Heart left ventricle (tissue), 16 donors: ENCODE results near the gene GHITM. TPM values are rescaled to one million over a fixed set of nuclear protein-coding genes. Genes with fewer than 3 reads are reported as not detected.

ENCODE experiments used
- ATAC-seq, 4 donors: fragments of 200-7000 bp; cut with Tn5 transposase; one replicate each; pipeline ENCODE4 v1.9.1; 2020 to 2022; ENCODE audit warnings: moderate library complexity in 4 of 4, mild to moderate bottlenecking in 3 of 4, moderate number of reproducible peaks in 1 of 4
- DNase-seq, 5 donors: peaks; one replicate each; pipeline ENCODE4 v3.0.0-alpha.2; 2020
- H3K27ac ChIP-seq, 12 donors: fragments of 200-600 bp; sonication (generic) in 4 of 12; one replicate each; pipeline versions ENCODE4 v1.5.0 to v1.8.0; 2016 to 2022; ENCODE audit warnings: mild to moderate bottlenecking in 2 of 12
- H3K27me3 ChIP-seq, 9 donors: fragments of 200-600 bp; sonication (generic) in 2 of 9; one replicate each; pipeline versions ENCODE4 v1.5.1 to v1.8.0; 2016 to 2022; ENCODE audit warnings: mild to moderate bottlenecking in 3 of 9
- H3K36me3 ChIP-seq, 9 donors: fragments of 200-600 bp; sonication (generic) in 2 of 9; one replicate each; pipeline versions ENCODE4 v1.5.0 to v1.8.0; 2018 to 2022; ENCODE audit warnings: mild to moderate bottlenecking in 2 of 9
- H3K4me1 ChIP-seq, 12 donors: fragments of 200-600 bp; sonication (generic) in 4 of 12; one replicate each; pipeline versions ENCODE4 v1.5.0 to v1.8.0; 2016 to 2022; ENCODE audit warnings: mild to moderate bottlenecking in 3 of 12
- H3K4me3 ChIP-seq, 12 donors: fragments of 200-600 bp; sonication (generic) in 4 of 12; one replicate each; pipeline versions ENCODE4 v1.5.0 to v1.8.0; 2017 to 2022; ENCODE audit warnings: mild to moderate bottlenecking in 9 of 12, moderate library complexity in 4 of 12
- H3K9me3 ChIP-seq, 12 donors: fragments of 200-600 bp; sonication (generic) in 4 of 12; one replicate each; pipeline versions ENCODE4 v1.5.0 to v1.8.0; 2016 to 2022; ENCODE audit warnings: mild to moderate bottlenecking in 1 of 12
- POLR2A ChIP-seq, 2 donors: fragments of 450-650 bp; IDR thresholded peaks; one replicate each; pipeline ENCODE4 v1.6.1; 2017; ENCODE audit warnings: antibody characterized with exemption in 2 of 2, mild to moderate bottlenecking in 2 of 2, moderate library complexity in 2 of 2
- WGBS, 4 donors: extraction: QIAGEN DNeasy Blood & Tissue Kit in 2 of 4; methylation state at CpG; one replicate each; pipeline versions ENCODE4 v1.1.5 to v1.1.7; 2013 to 2018; 5-methylcytosine and 5-hydroxymethylcytosine counted together
- intact Hi-C, 10 donors: fragments of 100-400 bp; cut with DNase I; formaldehyde crosslinking; loops; one replicate each; pipeline versions ENCODE4 v1.11.1 to v1.14.2; 2022
- polyA plus RNA-seq, 2 donors: library from polyadenylated mRNA; stranded (reverse); fragments of 200-250 nt; gene quantifications; one replicate each; pipeline ENCODE4 v1.2.3, GENCODE V29; 2013
- total RNA-seq, 9 donors: library from RNA; depleted of rRNA in 2 of 9; stranded (reverse); fragments of >200 nt in 2 of 9; fragmentation: NEBNext Ultra II Directional in 3 of 9; extraction: Animal tissue kit (Norgen Biotek cat#: 25700) in 3 of 9; gene quantifications; one replicate each; pipeline versions ENCODE4 v1.1.0 to v1.2.4, GENCODE V29; 2016 to 2023
- TF ChIP-seq, protein P1 (sequence below), 12 donors: fragments of 200-600 bp; sonication (generic) in 4 of 12; IDR thresholded peaks; one replicate each; pipeline versions ENCODE4 v1.5.0 to v1.8.0; 2018 to 2022; ENCODE audit warnings: antibody characterized with exemption in 12 of 12, mild to moderate bottlenecking in 5 of 12
- donor health status: ischemic (EF 13 %, LVEDD 7.1; RV severe dilation, severe dysfunction).
- donor health status: healthy with polysubstance abuse.
- donor health status: DM: no; HTN: yes; CAD: no.
- donor health status: DM: no; HTN: no; CAD: no.
- donor health status: ischemic (EF 25% LVEDD 6.9; RV normal size, moderate dysfunction).
- donor health status: ischemic (EF 25% LVEDD 5.7; RV mildly dilated, moderate dysfunction).
- donor health status: healthy.
- donor health status: DM: yes; HTN: yes; CAD: no.
- donor health status: ischemic (EF 35%, LVEDD 5.7; RV mildly dilated, moderate dysfunction).
- donor health status: nonischemic (EF 11% LVEDD 7.7; RV severe dilation, severe dysfunction).
- donor health status: DM: yes; HTN: yes; CAD: no.
- donor health status: PGD.
- donor health status: ischemic (EF 29% LVEDD 5.4; RV normal size, mild dysfunction).
- donor health status: nonischemic (EF 23%, LVEDD 6.1; RV moderate dilation, normal function).

Gene GHITM
- total and polyA plus RNA-seq, 11 donors, result 274 to 603 (median 393) TPM

DNA sequence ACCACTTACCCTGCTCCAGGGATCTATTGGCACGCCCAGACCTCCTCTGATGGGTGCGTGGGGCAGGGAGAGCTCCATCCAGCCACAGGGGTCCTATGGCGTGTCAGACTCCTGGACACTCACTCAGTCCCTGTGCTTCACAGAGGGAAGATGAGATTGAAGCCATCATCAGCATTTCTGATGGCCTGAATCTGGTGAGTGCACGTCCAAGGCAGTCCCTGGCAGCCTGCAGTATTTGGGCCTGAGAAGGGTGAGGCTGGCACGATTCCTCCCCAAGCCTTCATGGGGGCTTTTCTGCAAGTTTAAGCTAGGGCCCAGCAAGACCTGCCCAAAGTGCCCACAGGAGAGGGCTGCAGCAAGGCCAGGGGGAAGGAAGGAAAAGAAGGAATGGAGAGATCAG, 58.3 kb downstream of the GHITM start:
- peaks cover 9 to 41% (median 21%) of the 10 kb centered on the region in 9 donors for H3K27me3 ChIP-seq
- no peak for TF ChIP-seq POLR2A (IDR thresholded peaks at IDR 0.05)
- TF ChIP-seq, protein P1, sequence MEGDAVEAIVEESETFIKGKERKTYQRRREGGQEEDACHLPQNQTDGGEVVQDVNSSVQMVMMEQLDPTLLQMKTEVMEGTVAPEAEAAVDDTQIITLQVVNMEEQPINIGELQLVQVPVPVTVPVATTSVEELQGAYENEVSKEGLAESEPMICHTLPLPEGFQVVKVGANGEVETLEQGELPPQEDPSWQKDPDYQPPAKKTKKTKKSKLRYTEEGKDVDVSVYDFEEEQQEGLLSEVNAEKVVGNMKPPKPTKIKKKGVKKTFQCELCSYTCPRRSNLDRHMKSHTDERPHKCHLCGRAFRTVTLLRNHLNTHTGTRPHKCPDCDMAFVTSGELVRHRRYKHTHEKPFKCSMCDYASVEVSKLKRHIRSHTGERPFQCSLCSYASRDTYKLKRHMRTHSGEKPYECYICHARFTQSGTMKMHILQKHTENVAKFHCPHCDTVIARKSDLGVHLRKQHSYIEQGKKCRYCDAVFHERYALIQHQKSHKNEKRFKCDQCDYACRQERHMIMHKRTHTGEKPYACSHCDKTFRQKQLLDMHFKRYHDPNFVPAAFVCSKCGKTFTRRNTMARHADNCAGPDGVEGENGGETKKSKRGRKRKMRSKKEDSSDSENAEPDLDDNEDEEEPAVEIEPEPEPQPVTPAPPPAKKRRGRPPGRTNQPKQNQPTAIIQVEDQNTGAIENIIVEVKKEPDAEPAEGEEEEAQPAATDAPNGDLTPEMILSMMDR (IDR thresholded peaks at IDR 0.05), result no peak
- peaks cover 0 to 26% (median 8%) of the 10 kb centered on the region in 12 donors for H3K4me1 ChIP-seq
- DNase-seq, result no peak
- intact Hi-C loops, result loop anchor here in 1 of 10 donors (5.0 kb wide), 1 partner anchor 45 kb away; no protein-coding TSS in a partner anchor
- WGBS, 4 donors, result 73 to 79% (median 79%) methylated on average over 3 to 5 of the region's 5 CpGs
- H3K27ac ChIP-seq, result no peak overlapping the region
- no peaks in the 10 kb centered on the region for H3K9me3 ChIP-seq
- no peaks in the 10 kb centered on the region for H3K36me3 ChIP-seq
- ATAC-seq, result no peak
- H3K4me3 ChIP-seq, result no peak overlapping the region

- H3K4me1 ChIP-seq, result peaks cover 0 to 26% (median 8%) of the 10 kb centered on the region in 12 donors
- intact Hi-C loops, result loop anchor here in 1 of 10 donors (5.0 kb wide), 1 partner anchor 46 kb away; no protein-coding TSS in a partner anchor
- ATAC-seq (no peak), DNase-seq (no peak)
- H3K27me3 ChIP-seq, result peaks cover 5 to 41% (median 21%) of the 10 kb centered on the region in 9 donors
- H3K4me3 ChIP-seq, result no peak overlapping the region
- TF ChIP-seq POLR2A (IDR thresholded peaks at IDR 0.05), result no peak
- TF ChIP-seq, protein P1 (IDR thresholded peaks at IDR 0.05), result no peak
- H3K9me3 ChIP-seq, result no peaks in the 10 kb centered on the region
- no peaks in the 10 kb centered on the region for H3K36me3 ChIP-seq
- 82 to 89% (median 86%) methylated on average over 7 of the region's 7 CpGs for WGBS, 4 donors
- H3K27ac ChIP-seq, result no peak overlapping the region
Measured at GRCh38 chr10:84198206-84198915, 59.1 kb downstream of the GHITM start.

- H3K4me1 ChIP-seq, result peaks cover 0 to 8% (median 0%) of the 10 kb centered on the region in 12 donors
- TF ChIP-seq, protein P1 (IDR thresholded peaks at IDR 0.05), result no peak
- no peak for TF ChIP-seq POLR2A (IDR thresholded peaks at IDR 0.05)
- H3K36me3 ChIP-seq, result no peaks in the 10 kb centered on the region
- peaks cover 0 to 17% (median 3%) of the 10 kb centered on the region in 9 donors for H3K27me3 ChIP-seq
- DNase-seq (no peak), ATAC-seq (no peak)
- H3K4me3 ChIP-seq, result no peak overlapping the region
- H3K27ac ChIP-seq, result no peak overlapping the region
- no peaks in the 10 kb centered on the region for H3K9me3 ChIP-seq
- intact Hi-C loops, result loop anchor here in 1 of 10 donors (5.0 kb wide), 1 partner anchor 48 kb away; no protein-coding TSS in a partner anchor
- 59 to 62% (median 59%) methylated on average over 11 of the region's 11 CpGs for WGBS, 4 donors
Measured at GRCh38 chr10:84200537-84201243, 61.4 kb downstream of the GHITM start.

GRCh38 chr10:84201244-84201606, 61.9 kb downstream of the GHITM start:
- TF ChIP-seq, protein P1 (IDR thresholded peaks at IDR 0.05), result no peak
- TF ChIP-seq POLR2A (IDR thresholded peaks at IDR 0.05), result no peak
- WGBS, 4 donors, result 40 to 49% (median 47%) methylated on average over 6 of the region's 6 CpGs
- Histone ChIP-seq H3K36me3 (no peaks in the 10 kb centered on the region), H3K27me3 (peaks cover 0 to 12% (median 0%) of the 10 kb centered on the region in 9 donors), H3K9me3 (no peaks in the 10 kb centered on the region), H3K27ac (no peak overlapping the region), H3K4me1 (peaks cover 0 to 8% (median 0%) of the 10 kb centered on the region in 12 donors), H3K4me3 (no peak overlapping the region)
- no peak for DNase-seq
- intact Hi-C loops, result loop anchor here in 1 of 10 donors (5.0 kb wide), 1 partner anchor 49 kb away; no protein-coding TSS in a partner anchor
- no peak for ATAC-seq
